ENCODE data around the gene MS4A6A. TPM values are rescaled to one million over a fixed set of nuclear protein-coding genes. Genes with fewer than 3 reads are reported as not detected.

The MS4A6A gene
- total RNA-seq, 1 donor from 2014 or later: 112 TPM

DNA sequence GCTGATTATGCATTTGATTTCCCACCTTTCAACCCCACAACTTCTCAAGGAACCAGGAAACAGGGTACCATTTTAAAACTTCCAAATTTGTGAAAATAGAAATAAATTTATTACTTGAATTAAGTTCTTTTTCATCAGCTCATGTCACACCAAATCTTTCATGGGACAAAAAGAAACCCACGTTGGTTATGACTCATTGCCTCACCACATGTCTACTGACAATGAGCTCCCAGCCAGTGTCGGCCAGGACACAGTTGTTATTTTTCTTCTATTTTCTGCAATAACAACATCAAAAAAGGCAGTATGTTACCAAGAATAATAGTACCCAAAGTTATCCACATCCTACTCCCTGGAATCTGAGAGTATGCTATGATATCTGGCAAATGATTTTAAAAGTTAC is 17.3 kb downstream of the MS4A6A start:
- TF ChIP-seq CTCF (IDR thresholded peaks at IDR 0.05): no peak
- no peaks in the 10 kb centered on the region for H3K4me1 ChIP-seq
- H3K9me3 ChIP-seq: no peaks in the 10 kb centered on the region
- H3K27me3 ChIP-seq: no peaks in the 10 kb centered on the region
- H3K4me3 ChIP-seq: no peak overlapping the region
- ATAC-seq (no peak), DNase-seq (no peak)
- no peaks in the 10 kb centered on the region for H3K36me3 ChIP-seq
- H3K27ac ChIP-seq: no peak overlapping the region
- intact Hi-C loops (cut with DNase I): no loop called here

GRCh38 chr11:60164550-60165075 is 18.3 kb downstream of the MS4A6A start:
- H3K9me3 ChIP-seq: no peaks in the 10 kb centered on the region
- TF ChIP-seq CTCF (IDR thresholded peaks at IDR 0.05): no peak
- no peaks in the 10 kb centered on the region for H3K27me3 ChIP-seq
- DNase-seq: no peak
- no peak overlapping the region for H3K4me3 ChIP-seq
- intact Hi-C loops (cut with DNase I): no loop called here
- H3K4me1 ChIP-seq: no peaks in the 10 kb centered on the region
- H3K36me3 ChIP-seq: no peaks in the 10 kb centered on the region
- no peak for ATAC-seq
- no peak overlapping the region for H3K27ac ChIP-seq

DNA sequence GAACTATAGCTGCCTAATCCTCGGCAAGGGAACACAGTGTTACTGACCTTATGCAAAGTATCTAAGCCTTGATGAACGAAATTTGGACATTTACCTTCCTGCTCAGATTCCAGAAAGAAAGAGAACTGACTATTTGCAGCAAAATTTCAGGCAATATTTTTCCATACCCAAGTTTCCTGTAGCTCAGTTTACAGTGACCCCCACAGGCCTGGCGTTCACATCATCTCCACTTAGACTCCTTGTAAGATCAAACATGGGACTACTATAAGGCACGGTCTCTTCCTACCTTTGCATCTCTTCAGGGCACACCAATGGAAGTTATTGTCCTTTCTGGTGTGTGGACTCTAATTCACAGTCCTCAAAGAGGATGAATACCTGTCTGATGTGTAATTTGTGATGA is 21.1 kb downstream of the MS4A6A start:
- no peak for TF ChIP-seq CTCF (IDR thresholded peaks at IDR 0.05)
- DNase-seq (no peak), ATAC-seq (no peak)
- Histone ChIP-seq H3K27ac (no peak overlapping the region), H3K36me3 (no peaks in the 10 kb centered on the region), H3K4me1 (no peaks in the 10 kb centered on the region), H3K27me3 (no peaks in the 10 kb centered on the region), H3K4me3 (no peak overlapping the region), H3K9me3 (no peaks in the 10 kb centered on the region)
- intact Hi-C loops (cut with DNase I): no loop called here

GRCh38 chr11:60161107-60161506 is 21.8 kb downstream of the MS4A6A start:
- intact Hi-C loops (cut with DNase I): no loop called here
- Histone ChIP-seq H3K4me3 (no peak overlapping the region), H3K36me3 (no peaks in the 10 kb centered on the region), H3K27me3 (no peaks in the 10 kb centered on the region), H3K4me1 (no peaks in the 10 kb centered on the region), H3K9me3 (no peaks in the 10 kb centered on the region), H3K27ac (no peak overlapping the region)
- ATAC-seq: no peak
- TF ChIP-seq CTCF (IDR thresholded peaks at IDR 0.05): no peak
- no peak for DNase-seq

- H3K4me3 ChIP-seq: no peak overlapping the region
- H3K4me1 ChIP-seq: no peaks in the 10 kb centered on the region
- intact Hi-C loops (cut with DNase I): no loop called here
- no peak overlapping the region for H3K27ac ChIP-seq
- no peaks in the 10 kb centered on the region for H3K36me3 ChIP-seq
- ATAC-seq: no peak
- H3K9me3 ChIP-seq: no peaks in the 10 kb centered on the region
- no peak for TF ChIP-seq CTCF (IDR thresholded peaks at IDR 0.05)
- no peak for DNase-seq
- no peaks in the 10 kb centered on the region for H3K27me3 ChIP-seq
Observed at GRCh38 chr11:60159868-60160267, 23.0 kb downstream of the MS4A6A start.

- no peaks in the 10 kb centered on the region for H3K36me3 ChIP-seq
- ATAC-seq: no peak
- no peaks in the 10 kb centered on the region for H3K27me3 ChIP-seq
- DNase-seq: no peak
- no peak overlapping the region for H3K4me3 ChIP-seq
- H3K4me1 ChIP-seq: no peaks in the 10 kb centered on the region
- intact Hi-C loops (cut with DNase I): no loop called here
- no peaks in the 10 kb centered on the region for H3K9me3 ChIP-seq
- no peak for TF ChIP-seq CTCF (IDR thresholded peaks at IDR 0.05)
- no peak overlapping the region for H3K27ac ChIP-seq
Observed at GRCh38 chr11:60159284-60159683, 23.6 kb downstream of the MS4A6A start.
